GM19395 (cell line): Measurements from ENCODE around the gene ZNF664.

Experiments
- ATAC-seq: cut with Tn5 transposase; IDR thresholded peaks from one replicate; pipeline ENCODE4 v1.9.1; 2021; ENCODE audit warnings: mild to moderate bottlenecking, moderate library complexity; ENCODE audit not compliant: unreplicated experiment

Gene ZNF664

DNA sequence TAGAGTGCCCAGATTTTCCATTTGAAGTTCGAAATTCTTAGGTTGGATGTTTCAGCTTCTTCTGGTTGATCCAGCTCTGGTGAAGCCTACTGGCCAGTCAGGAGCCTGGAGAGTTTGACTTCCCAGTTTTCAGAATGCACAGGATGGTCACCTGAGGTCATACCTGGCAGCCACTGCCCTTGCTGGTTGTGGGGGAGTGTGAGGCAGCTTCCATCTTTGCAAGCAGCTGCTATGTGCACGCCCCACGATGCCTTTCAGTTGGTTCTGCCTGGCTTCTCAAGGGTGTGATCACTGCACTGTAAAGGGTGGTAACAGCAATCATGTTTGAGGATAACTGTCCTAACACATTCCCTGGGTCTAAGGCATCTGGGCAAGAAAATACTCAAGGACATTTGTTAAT is 15.8 kb upstream of the ZNF664 start:
- ATAC-seq, result no peak

DNA sequence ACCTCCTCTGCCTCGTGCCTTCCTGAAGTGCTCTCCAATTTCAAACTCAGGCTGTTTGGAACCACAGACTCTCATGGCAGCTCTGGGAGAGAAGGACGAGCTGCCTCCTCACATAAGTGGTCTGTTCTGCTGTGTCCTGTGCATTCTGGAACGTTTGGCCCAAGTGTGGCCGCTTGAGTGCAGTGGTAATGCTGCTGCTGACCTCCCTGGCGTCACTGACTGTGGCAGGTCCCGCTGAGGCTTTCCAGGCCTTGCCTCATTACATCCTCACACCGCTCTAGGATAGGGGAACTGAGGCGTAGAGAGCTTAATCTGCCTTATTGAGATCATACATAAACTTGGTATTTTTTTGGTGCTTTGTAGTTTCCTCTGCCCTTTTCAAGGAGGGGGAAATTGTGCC is 14.6 kb upstream of the ZNF664 start:
- ATAC-seq, result no peak

DNA sequence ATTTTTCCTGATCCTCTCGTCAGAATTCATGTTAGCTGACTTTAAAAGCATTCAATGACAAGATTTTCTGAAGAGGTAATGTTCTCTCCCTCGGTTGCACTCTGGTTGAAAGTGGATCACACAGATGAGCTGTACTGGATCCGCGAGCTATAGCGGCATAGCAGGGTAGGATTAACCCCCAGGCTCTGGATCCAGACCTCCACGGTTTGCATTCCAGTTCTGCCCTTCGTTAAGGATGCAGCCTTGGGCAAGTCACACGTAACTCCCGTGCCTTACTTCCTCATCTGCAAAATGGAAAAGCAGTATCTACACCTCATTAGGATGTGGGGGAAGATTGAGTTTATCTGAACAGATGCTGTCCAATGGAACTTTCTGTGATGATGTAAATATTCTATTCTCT is 14.1 kb upstream of the ZNF664 start:
- ATAC-seq, result no peak

DNA sequence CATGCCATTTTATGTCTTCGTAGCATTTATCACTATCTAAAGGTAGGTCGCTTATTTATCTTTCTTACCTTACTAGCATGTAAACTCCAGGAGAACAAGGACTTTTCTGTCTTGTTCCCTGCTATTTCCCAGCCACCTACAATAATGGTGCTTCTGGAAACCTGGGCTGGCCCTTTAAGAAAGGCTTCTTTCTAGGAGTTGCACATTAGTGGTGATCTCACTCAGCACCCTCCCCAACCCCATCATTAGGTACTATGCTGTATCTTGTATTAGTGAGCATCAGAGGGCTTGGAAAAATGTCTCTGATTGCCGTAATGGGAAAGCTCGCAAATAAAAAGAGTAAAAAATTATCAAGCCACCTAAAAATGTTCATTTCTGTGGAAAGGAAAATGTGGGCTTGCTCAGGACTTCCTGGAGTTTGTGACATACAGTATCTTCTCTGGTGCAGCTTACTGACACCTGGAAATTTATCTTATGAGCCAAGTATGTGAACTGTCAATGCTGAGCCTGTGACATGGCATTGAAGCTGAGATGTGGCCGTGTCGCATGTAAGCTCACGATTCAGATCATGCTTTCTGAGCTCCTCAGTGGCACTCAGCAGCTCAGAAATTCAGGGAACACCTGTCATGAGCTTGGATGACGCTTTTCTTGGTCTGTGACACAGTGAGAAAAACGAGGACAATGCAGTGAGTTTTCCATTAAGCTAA is 12.8 kb upstream of the ZNF664 start:
- no peak for ATAC-seq

DNA sequence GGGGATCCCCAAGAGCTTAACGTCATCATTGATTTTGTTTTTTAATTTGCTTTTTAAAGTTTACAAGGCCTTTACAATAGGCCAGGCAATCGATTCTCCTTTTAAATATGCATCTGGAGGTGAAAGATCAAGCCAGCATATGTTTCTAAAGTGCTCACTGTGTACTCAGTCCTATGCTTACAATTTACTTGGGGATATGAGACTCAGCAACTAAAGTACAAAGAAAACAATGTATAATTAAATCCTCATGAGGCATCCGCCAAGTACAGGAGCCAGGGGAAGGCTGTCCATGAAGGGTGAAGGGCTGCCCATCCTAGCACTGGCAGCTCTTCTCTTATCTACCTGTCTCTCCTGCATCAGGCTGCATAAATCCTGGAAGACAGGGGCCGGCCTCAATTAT is 12.2 kb upstream of the ZNF664 start:
- ATAC-seq, result no peak

DNA sequence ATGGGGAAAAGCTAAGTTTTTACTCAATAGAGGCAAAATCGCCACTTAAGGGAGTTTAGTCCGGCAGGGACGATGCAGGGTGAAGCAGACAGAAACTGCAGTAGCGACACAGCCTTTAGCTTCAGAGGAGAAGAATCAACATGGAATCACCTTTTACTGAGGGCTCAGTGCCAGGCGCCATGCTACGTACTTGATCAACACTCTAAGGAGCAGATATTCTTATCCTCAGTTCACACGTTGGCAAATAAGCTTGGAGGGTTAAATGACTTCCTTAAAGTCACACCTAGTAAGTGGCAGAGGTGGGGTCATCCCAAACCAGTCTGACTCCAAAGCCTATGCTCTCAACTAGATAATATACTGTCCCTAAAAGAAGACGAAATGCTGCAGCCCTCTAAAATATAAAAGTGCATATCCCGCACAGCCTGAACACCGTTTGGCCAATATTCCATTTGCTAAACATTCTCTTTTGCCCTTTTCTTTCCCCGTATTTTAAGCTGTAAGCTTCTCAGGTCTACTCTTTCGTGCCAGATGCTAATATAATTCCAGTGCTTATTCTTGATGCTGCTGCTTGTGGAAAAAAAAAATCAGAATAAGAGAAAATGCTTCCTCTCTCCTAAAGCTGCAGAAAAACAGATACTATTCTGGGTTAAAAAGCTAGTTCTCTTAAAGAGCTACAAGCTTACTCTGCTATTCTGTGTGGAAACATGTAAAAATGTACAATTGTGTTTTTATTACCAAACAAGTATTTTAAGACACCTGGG is 11.2 kb upstream of the ZNF664 start:
- no peak for ATAC-seq

DNA sequence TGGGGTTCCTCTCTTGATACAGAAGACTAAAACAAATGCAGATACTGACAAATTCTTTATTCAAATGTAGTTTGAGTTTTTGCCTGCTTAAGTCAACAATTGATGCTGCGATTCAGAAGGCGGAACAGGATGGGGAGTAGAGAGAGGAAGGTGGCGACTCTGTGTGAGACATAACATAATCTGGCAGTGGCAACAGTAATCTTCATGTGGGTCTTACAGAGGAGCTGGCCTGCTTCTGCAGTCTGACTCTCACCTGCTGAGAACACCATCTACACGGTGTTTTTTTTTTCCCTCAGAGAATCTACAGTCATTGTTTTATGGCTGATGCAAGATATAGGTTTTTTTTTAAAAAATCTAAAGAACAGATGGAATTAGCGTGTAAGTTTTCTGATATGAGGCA is 10.5 kb upstream of the ZNF664 start:
- ATAC-seq, result no peak

DNA sequence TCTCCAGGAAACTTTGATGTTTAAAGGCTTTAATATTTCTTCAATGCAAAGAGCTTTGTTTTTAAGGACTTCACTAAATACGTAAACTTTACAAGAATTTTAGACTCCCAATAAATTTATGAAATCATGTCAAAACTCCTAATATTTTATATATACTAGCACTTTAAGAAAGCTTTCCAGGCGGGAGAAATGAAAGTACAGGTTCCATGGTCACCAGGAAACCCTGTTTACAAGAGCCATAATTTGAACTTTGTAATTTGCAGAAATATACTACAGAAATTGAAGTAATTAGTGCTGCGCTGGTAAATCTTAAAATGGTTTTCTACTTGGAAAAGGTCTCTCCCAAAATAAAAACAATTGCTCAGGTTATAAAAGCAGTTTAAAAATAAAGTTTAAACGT is 9.2 kb upstream of the ZNF664 start:
- no peak for ATAC-seq

DNA sequence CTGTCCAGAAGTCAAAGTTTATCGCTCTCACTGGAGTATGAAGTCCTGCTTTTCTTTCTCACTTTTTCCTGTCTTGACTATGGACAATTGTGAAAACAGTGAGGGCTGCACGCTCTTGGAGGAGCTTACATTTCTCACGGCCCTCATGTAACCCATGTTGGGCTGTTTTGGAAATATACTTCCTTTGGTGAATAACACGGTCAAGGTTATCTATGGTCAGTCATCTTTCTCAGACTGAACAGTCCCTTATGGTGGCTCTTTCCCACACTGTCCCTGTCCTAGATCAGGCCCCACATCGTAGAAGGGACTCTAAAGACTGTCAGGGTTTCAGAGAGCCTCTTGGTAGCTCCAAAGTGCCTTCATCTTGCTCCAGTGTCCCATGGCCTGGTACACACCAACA is 7.6 kb upstream of the ZNF664 start:
- no peak for ATAC-seq

DNA sequence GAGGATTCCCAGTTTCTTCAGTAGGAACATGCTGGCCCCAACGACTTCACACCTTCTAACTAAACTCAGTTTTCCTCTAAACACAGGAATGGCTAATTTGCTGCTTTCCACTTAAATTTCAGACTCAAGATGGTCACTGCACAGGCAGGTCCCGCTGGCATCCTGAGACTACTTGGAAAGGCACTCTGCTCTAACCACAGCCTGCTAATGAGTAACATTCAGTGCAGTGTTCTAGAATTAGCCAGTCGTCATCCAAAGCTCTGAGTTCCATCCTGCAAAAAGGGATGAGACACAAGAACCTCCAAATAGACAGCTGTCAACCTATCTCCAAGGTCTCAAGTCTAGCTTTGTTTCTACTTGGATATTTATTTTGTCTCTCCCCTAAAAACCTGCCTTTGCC is 6.4 kb upstream of the ZNF664 start:
- ATAC-seq, result no peak

DNA sequence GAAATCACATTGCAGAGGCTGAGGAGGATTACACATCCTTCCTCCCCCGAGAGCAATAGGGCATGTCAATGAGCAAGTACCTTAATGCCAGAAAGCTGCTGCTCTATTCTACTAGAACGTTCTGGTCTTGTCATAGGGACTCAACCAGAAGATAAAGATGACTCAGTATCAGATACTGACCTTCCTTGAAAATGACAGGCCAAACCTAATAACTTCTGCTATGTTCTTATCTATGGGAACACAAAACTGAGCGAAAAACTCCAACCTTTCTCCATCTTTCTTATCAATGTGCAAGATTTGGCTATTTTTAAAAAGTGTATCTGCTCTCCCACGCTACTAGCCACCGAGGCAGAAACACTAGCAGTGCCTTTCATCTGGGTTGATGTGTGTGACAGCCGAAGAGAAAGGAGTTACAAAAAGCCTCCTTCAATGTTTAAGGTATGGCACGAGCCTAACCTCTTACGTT is 5.9 kb upstream of the ZNF664 start:
- ATAC-seq, result no peak

DNA sequence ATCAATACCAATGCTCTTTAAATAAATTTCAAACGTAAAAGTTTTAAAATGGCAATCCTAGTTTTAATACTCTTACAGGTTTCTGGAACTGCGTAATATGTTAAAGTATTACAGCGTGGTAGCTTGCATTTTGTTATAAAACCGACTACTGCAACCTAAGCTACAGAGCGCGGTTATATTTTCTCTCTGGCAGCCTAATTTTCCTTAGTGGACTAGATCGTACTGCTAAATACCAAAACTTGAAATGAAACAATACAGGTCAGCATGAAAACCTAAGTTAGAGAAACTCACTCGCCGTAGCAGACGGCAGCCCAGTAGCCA is 1.6 kb upstream of the ZNF664 start:
- ATAC-seq, result no peak

DNA sequence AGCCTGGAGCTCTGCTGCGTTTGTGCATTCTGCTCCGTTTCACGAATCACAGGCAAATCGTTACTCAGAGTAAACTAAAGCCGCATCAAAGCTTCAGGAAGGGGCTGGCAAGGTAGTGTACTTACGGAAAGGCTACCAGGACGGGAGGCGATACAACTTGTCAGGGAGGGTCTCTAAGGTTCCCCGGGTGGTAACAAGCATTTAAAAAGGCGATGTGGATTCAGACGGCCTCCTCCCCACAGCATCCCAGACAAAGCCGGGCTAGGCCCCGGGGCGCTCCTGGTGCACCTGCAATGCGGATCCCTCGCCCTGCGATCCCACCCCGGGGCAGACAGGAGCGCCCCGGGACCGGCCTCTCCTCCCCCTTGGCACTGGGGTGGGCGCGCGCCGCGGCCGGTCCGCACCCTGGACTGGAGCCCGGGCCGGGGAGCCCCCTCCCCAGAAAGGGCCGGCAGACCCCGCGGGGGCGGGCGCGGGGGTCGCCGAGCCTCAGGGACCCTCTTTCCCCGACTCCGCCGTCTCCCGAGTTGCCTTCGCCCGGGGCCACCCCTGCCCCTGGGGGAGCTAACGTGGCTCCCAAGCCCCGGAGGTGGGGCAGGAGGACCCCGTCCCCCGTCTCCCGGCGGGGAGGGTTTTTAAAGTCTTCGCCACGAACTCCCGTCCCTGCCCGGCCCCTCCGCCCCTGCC is 1.1 kb upstream of the ZNF664 start:
- peak; percentile 16 for ATAC-seq

DNA sequence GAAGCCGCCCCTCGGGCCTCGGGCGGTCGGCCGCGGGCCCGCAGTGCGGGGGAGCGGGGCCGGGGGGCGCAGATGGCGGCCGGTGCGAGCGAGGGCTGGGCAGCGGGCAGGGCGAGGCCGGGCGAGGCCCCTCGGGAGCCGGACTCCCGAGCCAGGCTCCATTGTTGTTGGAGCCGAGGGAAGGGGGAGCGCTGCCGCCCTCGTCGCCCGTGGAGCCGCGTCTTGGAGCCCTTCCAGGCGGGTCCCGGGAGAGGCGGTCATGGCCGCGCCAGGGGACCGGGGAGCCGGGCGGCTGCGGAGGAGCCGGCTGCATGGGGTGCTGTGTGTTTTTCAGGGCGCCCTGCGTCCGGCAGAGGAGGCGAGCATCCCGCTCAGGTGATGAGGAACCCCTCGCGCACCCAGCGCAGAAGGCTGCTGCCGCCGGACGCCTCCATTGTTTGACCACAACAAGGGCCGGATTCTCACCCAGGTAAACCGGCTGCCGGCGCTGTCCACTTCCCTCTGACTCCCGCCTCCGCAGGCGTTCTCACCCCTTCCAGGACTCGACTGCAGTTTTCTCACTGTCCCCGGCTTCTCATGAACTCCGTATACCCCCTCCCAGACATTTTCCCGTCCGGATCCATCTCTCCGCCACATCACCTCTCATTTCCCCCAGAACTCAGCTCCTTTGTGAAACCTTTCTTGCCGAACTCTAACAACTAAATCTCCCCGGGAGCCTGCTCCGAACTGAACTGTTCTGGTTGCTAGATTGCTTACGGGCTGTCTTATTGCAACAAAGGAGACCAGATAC is 732 bp downstream of the ZNF664 start:
- peak; percentile 27 for ATAC-seq

DNA sequence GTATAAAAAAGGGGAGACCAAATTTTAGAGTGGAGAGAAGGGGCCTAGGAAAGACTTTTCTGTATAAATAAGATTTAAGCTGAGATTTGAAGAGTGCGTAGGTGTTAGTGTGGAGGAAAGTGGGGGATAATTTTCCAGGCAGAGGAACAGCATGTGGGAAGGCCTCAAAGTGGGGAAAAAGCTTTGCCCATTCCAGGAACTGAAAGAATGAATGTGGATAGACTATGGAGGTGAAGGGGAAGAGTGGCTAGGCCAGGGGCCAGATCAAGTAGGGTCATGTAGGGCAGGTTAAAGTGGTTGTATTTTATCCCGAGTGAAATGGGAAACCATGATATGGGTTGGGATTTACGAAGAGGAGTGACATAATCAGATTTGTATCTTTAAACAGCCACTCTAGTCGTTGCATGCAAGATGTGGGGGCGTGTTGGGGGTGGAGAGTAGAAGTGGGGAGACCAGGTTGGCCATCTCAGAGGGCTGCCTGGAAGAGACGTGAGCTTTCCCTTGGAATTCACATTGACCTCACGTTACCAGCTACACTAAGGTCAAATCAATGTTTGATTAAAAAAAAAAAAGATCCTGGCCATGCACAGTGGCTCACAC is 3.3 kb downstream of the ZNF664 start:
- ATAC-seq, result no peak

DNA sequence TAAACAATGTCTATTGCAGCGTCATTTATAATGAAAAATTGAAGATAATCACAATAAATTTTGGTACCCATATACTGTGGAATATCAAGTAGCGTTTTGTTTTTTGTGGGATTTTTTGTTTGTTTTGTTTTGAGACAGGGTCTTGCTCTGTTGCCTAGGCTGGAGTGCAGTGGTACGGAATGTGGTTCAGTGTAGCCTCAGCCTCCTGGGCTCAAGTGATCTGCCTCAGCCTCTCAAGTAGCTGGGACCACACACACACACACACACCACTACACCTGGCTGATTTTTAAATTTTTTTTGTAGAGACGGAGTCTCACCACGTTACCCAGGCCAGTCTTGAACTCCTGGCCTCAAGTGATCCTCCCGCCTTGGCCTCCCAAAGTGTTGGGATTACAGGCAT is 6.6 kb downstream of the ZNF664 start:
- ATAC-seq, result no peak

DNA sequence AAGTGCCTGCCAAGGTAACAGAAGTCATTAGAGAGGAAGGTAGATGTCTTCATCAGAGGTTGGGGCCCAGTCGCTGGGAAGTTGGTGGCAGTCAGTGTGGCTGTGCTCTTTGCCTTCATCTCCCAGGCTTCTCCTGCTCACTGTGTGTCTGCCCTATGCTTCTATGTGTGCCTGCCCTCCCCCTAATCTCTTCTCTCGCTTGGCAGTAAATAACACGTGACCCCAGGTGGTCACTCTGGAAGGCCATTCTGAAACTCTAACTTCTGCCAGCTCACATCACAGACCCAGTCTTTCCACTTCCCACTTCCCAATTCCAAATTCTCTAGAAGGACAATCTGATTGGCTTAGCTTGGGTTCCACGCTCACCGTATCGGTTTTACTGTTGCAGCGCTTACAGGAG is 9.3 kb downstream of the ZNF664 start:
- ATAC-seq, result no peak

DNA sequence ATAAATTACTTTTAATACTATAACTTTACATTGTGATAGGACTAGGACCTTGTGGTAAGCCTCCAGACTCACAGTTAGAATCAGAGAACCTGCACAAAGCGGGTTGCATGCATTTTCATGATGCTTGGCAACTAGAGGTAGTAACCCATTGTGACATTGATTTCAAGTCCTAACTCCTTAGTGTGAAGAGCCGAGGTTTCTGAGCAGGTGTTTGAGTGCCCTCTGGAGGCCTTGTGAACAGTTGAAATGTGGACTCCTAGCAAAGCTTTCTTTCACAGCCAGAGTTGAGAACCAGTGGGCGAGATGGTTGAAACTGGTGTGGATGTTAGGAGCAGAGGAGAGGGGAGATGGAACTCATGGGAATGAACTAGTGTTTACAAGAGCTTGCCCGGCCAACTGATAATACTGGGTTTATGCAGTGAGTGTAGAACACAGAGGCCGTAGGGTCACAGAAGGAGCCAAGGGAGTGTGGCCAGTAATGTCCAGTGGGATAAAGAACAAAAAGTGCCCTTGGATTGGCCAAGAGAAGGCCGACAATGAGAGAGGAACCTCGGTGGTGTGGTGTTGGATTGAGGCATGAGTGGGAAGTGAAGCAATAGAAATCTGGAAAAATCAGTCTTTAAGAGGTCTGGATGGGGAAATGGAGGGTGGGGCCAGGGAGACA is 10.9 kb downstream of the ZNF664 start:
- ATAC-seq, result no peak

DNA sequence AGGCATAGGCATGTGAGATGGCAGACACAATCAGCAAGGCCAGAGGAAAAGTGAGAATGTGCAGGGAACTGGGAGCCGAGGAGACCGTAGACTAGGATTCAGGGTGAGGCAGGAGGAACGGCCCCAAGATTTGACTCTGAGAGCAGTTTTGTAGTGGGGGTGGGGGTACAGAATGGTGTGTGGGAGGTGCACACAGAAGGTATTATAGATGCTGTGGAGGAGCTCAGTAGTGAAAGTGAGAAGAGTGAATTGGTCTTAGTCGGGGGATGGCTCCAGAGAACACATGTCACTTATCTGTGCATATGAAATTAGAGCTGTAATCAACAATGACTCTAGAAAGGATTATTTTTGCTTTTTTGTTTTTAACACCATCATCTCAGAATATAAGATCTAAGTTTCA is 11.9 kb downstream of the ZNF664 start:
- no peak for ATAC-seq

DNA sequence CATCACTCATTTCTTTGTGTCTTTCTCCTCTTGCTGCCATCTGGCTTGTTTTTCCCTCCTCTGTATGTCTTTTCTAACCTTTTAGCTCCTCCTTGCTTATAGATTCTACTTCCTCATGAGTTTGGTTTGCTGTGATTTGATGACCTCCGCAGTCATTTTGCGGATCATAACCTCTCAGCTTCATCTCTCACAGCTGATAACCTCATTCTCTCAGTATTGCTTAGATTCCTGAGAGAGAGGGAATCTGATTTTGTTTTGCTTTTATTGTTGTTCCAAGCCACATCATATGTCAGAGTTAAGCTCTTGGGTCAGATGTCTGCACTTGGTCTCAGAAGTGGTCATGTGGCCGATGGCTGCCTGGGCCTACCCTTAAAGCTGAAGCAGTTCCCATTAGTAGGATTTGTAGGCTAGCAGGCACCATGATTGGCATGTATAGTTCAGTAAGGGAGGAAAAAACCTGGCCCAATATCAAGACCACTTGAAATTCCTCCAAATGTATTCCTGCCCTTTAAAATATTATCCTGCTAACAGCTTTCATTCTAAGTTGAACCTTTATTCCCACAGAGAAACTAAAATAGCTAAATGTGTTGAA is 13.5 kb downstream of the ZNF664 start:
- ATAC-seq, result no peak
